ENCODE data around the gene HS1BP3.

DNA sequence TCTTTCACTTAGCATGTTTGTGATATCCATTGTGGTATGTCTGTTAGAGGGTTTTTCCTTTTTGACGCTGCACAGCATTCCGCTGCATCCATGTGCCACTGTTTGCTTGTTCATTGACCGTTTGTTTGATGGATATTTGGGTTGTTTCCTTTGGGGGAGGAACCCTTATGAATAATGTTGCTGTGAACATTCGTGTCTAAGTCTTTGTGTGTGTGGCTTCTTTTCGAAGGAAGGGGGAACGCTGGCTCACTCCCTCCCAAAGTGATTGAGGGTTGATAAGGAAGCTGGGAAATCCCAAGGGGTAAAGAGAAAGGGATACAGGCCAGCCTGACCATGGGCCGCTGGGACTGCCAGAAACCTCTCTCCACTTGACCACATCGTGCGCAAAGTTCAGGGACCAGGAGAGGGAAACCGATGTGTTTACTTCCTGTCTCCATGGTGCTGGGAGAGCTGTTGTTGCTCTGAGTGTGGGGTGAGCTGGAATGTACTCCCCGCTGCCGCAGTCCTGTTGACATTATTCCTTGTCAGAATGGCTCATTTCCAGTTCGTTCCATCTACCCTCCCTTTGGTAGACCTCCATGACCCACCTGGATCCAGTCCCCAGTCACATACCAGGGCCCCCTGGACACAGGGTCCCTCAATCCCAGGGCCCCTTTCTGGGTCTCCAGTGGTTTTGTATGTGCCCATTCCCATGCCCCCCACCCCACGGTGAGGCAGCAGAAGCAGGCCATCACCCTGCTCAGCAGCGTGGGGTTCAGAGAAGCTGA lies 39.6 kb downstream of the HS1BP3 start:
- TF ChIP-seq RAD21 (IDR thresholded peaks at IDR 0.05; ENCODE audit: low read length) (peak; percentile 10; the same call in 1 of the 2 replicates), POLR2A (IDR thresholded peaks at IDR 0.05; ENCODE audit: low read depth, low read length) (no peak)
- TF ChIP-seq, protein P1, sequence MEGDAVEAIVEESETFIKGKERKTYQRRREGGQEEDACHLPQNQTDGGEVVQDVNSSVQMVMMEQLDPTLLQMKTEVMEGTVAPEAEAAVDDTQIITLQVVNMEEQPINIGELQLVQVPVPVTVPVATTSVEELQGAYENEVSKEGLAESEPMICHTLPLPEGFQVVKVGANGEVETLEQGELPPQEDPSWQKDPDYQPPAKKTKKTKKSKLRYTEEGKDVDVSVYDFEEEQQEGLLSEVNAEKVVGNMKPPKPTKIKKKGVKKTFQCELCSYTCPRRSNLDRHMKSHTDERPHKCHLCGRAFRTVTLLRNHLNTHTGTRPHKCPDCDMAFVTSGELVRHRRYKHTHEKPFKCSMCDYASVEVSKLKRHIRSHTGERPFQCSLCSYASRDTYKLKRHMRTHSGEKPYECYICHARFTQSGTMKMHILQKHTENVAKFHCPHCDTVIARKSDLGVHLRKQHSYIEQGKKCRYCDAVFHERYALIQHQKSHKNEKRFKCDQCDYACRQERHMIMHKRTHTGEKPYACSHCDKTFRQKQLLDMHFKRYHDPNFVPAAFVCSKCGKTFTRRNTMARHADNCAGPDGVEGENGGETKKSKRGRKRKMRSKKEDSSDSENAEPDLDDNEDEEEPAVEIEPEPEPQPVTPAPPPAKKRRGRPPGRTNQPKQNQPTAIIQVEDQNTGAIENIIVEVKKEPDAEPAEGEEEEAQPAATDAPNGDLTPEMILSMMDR (conservative IDR thresholded peaks at IDR 0.05; ENCODE audit: low read depth, low read length): no peak
